H9 (cell line): ENCODE results near the gene INVS. TPM values are rescaled to one million over a fixed set of nuclear protein-coding genes. Genes with fewer than 3 reads are reported as not detected.
A peak's percentile ranks its signal among the peaks of the same experiment; 100 is the strongest.

Experiments used
- DNase-seq: peaks from one replicate; pipeline ENCODE4 v3.0.0-alpha.2; 2017
- H2AFZ ChIP-seq: one replicate; pipeline ENCODE4 v1.6.1; 2013; ENCODE audit warnings: mild to moderate bottlenecking, low read length, control low read depth, moderate library complexity
- H2AK5ac ChIP-seq: 2 replicates; pipeline ENCODE4 v1.6.1; 2013; ENCODE audit warnings: low read length, control low read depth, mixed read lengths; ENCODE audit not compliant: insufficient read length
- H2BK120ac ChIP-seq: one replicate; pipeline ENCODE4 v1.6.1; 2013; ENCODE audit warnings: low read depth, mild to moderate bottlenecking, low read length, control low read depth, inconsistent platforms; ENCODE audit not compliant: poor library complexity, severe bottlenecking
- H2BK12ac ChIP-seq: 2 replicates; pipeline ENCODE4 v1.6.1; 2013; ENCODE audit warnings: low read length, control low read depth, mixed read lengths, low read depth; ENCODE audit not compliant: insufficient read length
- H2BK15ac ChIP-seq: 2 replicates; pipeline ENCODE4 v1.6.1; 2013; ENCODE audit warnings: low read depth, low read length, control low read depth
- H2BK20ac ChIP-seq: one replicate; pipeline ENCODE4 v1.6.1; 2013; ENCODE audit warnings: low read depth, mild to moderate bottlenecking, low read length, control low read depth, inconsistent platforms; ENCODE audit not compliant: poor library complexity, severe bottlenecking
- H2BK5ac ChIP-seq: 2 replicates; pipeline ENCODE4 v1.6.1; 2013; ENCODE audit warnings: low read length, control low read depth, mixed read lengths; ENCODE audit not compliant: insufficient read length
- H3K14ac ChIP-seq: 2 replicates; pipeline ENCODE4 v1.6.1; 2013; ENCODE audit warnings: low read length, control low read depth; ENCODE audit not compliant: insufficient read depth
- H3K18ac ChIP-seq: 2 replicates; pipeline ENCODE4 v1.6.1; 2013; ENCODE audit warnings: low read depth, mild to moderate bottlenecking, mixed read lengths, low read length, control low read depth; ENCODE audit not compliant: insufficient read length
- H3K23ac ChIP-seq: 2 replicates; pipeline ENCODE4 v1.6.1; 2013; ENCODE audit warnings: low read length, control low read depth, mixed read lengths, low read depth; ENCODE audit not compliant: insufficient read length
- H3K23me2 ChIP-seq: 2 replicates; pipeline ENCODE4 v1.6.1; 2013; ENCODE audit warnings: low read depth, mild to moderate bottlenecking, mixed read lengths, low read length, control low read depth; ENCODE audit not compliant: insufficient read length, poor library complexity, severe bottlenecking
- H3K27ac ChIP-seq: 2 replicates; pipeline ENCODE4 v1.5.1; 2013; ENCODE audit warnings: low read length, control low read depth, mixed read lengths, low read depth; ENCODE audit not compliant: insufficient read length
- H3K27me3 ChIP-seq: 2 replicates; pipeline ENCODE4 v1.6.1; 2013; ENCODE audit warnings: low read length, control low read depth, inconsistent platforms; ENCODE audit not compliant: insufficient read depth
- H3K4ac ChIP-seq: 2 replicates; pipeline ENCODE4 v1.6.1; 2013; ENCODE audit warnings: low read depth, mild to moderate bottlenecking, control low read depth, inconsistent platforms, low read length, moderate library complexity
- H3K4me1 ChIP-seq: 2 replicates; pipeline ENCODE4 v1.6.1; 2013; ENCODE audit warnings: low read length, control low read depth, inconsistent platforms; ENCODE audit not compliant: insufficient read depth
- H3K4me2 ChIP-seq: 2 replicates; pipeline ENCODE4 v1.6.1; 2013; ENCODE audit warnings: low read length, control low read depth, mixed read lengths; ENCODE audit not compliant: insufficient read length, insufficient read depth
- H3K56ac ChIP-seq: 2 replicates; pipeline ENCODE4 v1.6.1; 2013; ENCODE audit warnings: low read depth, mild to moderate bottlenecking, mixed read lengths, low read length, control low read depth; ENCODE audit not compliant: insufficient read length
- H3K79me1 ChIP-seq: 2 replicates; pipeline ENCODE4 v1.6.1; 2013; ENCODE audit warnings: low read depth, mild to moderate bottlenecking, moderate library complexity, low read length, control low read depth, inconsistent platforms; ENCODE audit not compliant: insufficient read depth, poor library complexity, severe bottlenecking
- H3K79me2 ChIP-seq: 2 replicates; pipeline ENCODE4 v1.6.1; 2013; ENCODE audit warnings: low read length, control low read depth, inconsistent platforms; ENCODE audit not compliant: insufficient read depth
- H3K9ac ChIP-seq: 2 replicates; pipeline ENCODE4 v1.6.1; 2013; ENCODE audit warnings: low read length, control low read depth, mixed read lengths; ENCODE audit not compliant: insufficient read length; ENCODE audit errors: extremely low read depth
- H3K9me3 ChIP-seq: one replicate; pipeline ENCODE4 v1.6.1; 2013; ENCODE audit warnings: low read depth, low read length, inconsistent platforms; ENCODE audit not compliant: control insufficient read depth
- H3T11ph ChIP-seq: one replicate; pipeline ENCODE4 v1.6.1; 2013; ENCODE audit warnings: mild to moderate bottlenecking, low read length, control low read depth, inconsistent platforms
- H4K20me1 ChIP-seq: one replicate; pipeline ENCODE4 v1.6.1; 2013; ENCODE audit not compliant: control insufficient read depth, insufficient read length, insufficient read depth
- H4K5ac ChIP-seq: 2 replicates; pipeline ENCODE4 v1.6.1; 2013; ENCODE audit warnings: low read depth, mild to moderate bottlenecking, mixed read lengths, low read length, control low read depth; ENCODE audit not compliant: insufficient read length
- H4K8ac ChIP-seq: replicated peaks from 2 replicates; pipeline ENCODE4 v1.6.1; 2013; ENCODE audit warnings: low read length, control low read depth, mixed read lengths, low read depth; ENCODE audit not compliant: insufficient read length
- H4K91ac ChIP-seq: 2 replicates; pipeline ENCODE4 v1.6.1; 2013; ENCODE audit warnings: low read depth, mild to moderate bottlenecking, moderate library complexity, mixed read lengths, low read length, control low read depth; ENCODE audit not compliant: insufficient read length
- H3K27ac Mint-ChIP-seq, 3 experiments: 2 replicates in 2 of 3; 3 replicates in 1 of 3; pipeline ENCODE4 v1.8.0; 2020 to 2021; ENCODE audit warnings: mixed read lengths in 3 of 3, mild to moderate bottlenecking in 1 of 3, moderate library complexity in 1 of 3
- H3K27me3 Mint-ChIP-seq: 2 replicates; pipeline ENCODE4 v1.8.0; 2021; ENCODE audit warnings: low read depth, mild to moderate bottlenecking, moderate library complexity, mixed read lengths
- H3K36me3 Mint-ChIP-seq, 3 experiments: 2 replicates in 2 of 3; 3 replicates in 1 of 3; pipeline ENCODE4 v1.8.0; 2020 to 2021; ENCODE audit warnings: low read depth in 3 of 3, mixed read lengths in 3 of 3; ENCODE audit not compliant: insufficient read depth in 1 of 3
- H3K4me1 Mint-ChIP-seq, 2 experiments: 2 replicates each; pipeline ENCODE4 v1.8.0; 2020; ENCODE audit warnings: mixed read lengths in 2 of 2
- H3K4me3 Mint-ChIP-seq, 2 experiments: 2 replicates in 1 of 2; 3 replicates in 1 of 2; pipeline ENCODE4 v1.8.0; 2020 to 2021; ENCODE audit warnings: mild to moderate bottlenecking in 2 of 2, mixed read lengths in 2 of 2, moderate library complexity in 1 of 2
- H3K9me3 Mint-ChIP-seq, 2 experiments: 2 replicates in 1 of 2; 3 replicates in 1 of 2; pipeline ENCODE4 v1.8.0; 2020; ENCODE audit warnings: mild to moderate bottlenecking in 2 of 2, mixed read lengths in 2 of 2, moderate library complexity in 1 of 2
- total RNA-seq: library from RNA; stranded (reverse); gene quantifications from 2 replicates; pipeline ENCODE4 v1.2.1, GENCODE V29; 2021
- TF ChIP-seq, protein P1 (sequence below): fragments of 200-600 bp; sonication (generic); conservative IDR thresholded peaks from 3 replicates; pipeline ENCODE4 v1.8.0; 2021; ENCODE audit warnings: antibody characterized with exemption, mild to moderate bottlenecking

INVS gene
- total RNA-seq, 1 experiment from 2014 or later, result 7.5 TPM

DNA sequence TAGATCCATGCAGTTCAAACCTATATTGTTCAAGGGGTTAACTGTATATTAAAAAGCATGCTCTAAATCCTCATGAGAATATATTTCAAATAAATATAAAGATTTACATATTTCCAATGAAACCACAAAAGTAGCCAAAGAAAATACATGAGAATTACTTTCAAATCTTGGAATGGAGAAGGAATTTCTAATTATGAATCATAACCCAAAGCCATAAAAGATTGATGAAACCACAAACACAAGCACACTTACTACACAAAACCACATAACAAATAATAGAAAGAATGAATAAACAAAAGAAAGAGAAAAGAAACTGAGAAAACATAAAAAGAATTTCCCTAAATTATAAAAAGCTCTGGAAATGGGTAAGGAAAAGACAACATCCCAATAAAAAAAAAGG, 16.3 kb upstream of the INVS start:
- Histone ChIP-seq H3K79me2 (0 out of 2 replicates have a peak, but pooled peaks cover 1% of the 10 kb centered on the region), H4K8ac (no peak overlapping the region), H2BK20ac (no peak overlapping the region), H3K4me1 (peaks cover 2% of the 10 kb centered on the region; the same call in 1 of the 2 replicates), H3K9ac (no peak overlapping the region), H3K27me3 (no peaks in the 10 kb centered on the region), H3K27ac (no peak overlapping the region), H4K91ac (no peak overlapping the region), H3K9me3 (no peaks in the 10 kb centered on the region), H3K23ac (no peak overlapping the region), H3K14ac (no peak overlapping the region), H3K79me1 (no peaks in the 10 kb centered on the region), H3K4ac (no peak overlapping the region), H2BK120ac (no peak overlapping the region), H4K20me1 (no peaks in the 10 kb centered on the region), H3K4me2 (no peak overlapping the region), H2BK5ac (no peak overlapping the region), H3K23me2 (no peaks in the 10 kb centered on the region), H2BK12ac (no peak overlapping the region), H2AK5ac (no peak overlapping the region), H3T11ph (no peak overlapping the region), H2BK15ac (no peak overlapping the region), H2AFZ (no peak overlapping the region), H4K5ac (no peak overlapping the region), H3K56ac (no peak overlapping the region), H3K18ac (no peak overlapping the region)
- no peaks in the 10 kb centered on the region for H3K9me3 Mint-ChIP-seq
- peaks cover 19 to 21% of the 10 kb centered on the region in 2 experiments for H3K4me1 Mint-ChIP-seq
- H3K36me3 Mint-ChIP-seq, result no peaks in the 10 kb centered on the region; a peak in 1 of 7 replicates
- peak overlapping the region in 1 of 3 experiments; percentile 29; a peak in 1 of 7 replicates for H3K27ac Mint-ChIP-seq
- no peak overlapping the region for H3K4me3 Mint-ChIP-seq
- TF ChIP-seq, protein P1, sequence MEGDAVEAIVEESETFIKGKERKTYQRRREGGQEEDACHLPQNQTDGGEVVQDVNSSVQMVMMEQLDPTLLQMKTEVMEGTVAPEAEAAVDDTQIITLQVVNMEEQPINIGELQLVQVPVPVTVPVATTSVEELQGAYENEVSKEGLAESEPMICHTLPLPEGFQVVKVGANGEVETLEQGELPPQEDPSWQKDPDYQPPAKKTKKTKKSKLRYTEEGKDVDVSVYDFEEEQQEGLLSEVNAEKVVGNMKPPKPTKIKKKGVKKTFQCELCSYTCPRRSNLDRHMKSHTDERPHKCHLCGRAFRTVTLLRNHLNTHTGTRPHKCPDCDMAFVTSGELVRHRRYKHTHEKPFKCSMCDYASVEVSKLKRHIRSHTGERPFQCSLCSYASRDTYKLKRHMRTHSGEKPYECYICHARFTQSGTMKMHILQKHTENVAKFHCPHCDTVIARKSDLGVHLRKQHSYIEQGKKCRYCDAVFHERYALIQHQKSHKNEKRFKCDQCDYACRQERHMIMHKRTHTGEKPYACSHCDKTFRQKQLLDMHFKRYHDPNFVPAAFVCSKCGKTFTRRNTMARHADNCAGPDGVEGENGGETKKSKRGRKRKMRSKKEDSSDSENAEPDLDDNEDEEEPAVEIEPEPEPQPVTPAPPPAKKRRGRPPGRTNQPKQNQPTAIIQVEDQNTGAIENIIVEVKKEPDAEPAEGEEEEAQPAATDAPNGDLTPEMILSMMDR, result no peak
- H3K27me3 Mint-ChIP-seq, result no peaks in the 10 kb centered on the region
- DNase-seq, result no peak
